Activated CD8-positive, alpha-beta memory T cell treated with anti-CD3 and anti-CD28 coated beads, Interleukin-2, amount 50 U/mL, for 1 hour (primary cell): Measurements from ENCODE around the gene IMMP2L.

Source experiments
- DNase-seq: peaks from one replicate; pipeline ENCODE4 v3.0.0-alpha.2; 2020; ENCODE audit errors: extremely low read depth

The IMMP2L gene

GRCh38 chr7:111103136-111103535 is 459.2 kb downstream of the IMMP2L start:
- no peak for DNase-seq

- no peak for DNase-seq
These were observed 460.2 kb downstream of the IMMP2L start for GRCh38 chr7:111101856-111102646.

GRCh38 chr7:111098926-111099250 is 463.4 kb downstream of the IMMP2L start:
- no peak for DNase-seq

GRCh38 chr7:111098011-111098925 is 464.0 kb downstream of the IMMP2L start:
- DNase-seq = no peak

- DNase-seq = no peak
These were observed 465.3 kb downstream of the IMMP2L start for GRCh38 chr7:111096997-111097396.

- DNase-seq = no peak
These were observed 467.9 kb downstream of the IMMP2L start for GRCh38 chr7:111094419-111094818.

GRCh38 chr7:111093496-111093895 is 468.8 kb downstream of the IMMP2L start:
- DNase-seq = no peak

- DNase-seq = no peak
These were observed 469.7 kb downstream of the IMMP2L start for GRCh38 chr7:111092406-111093236.

- no peak for DNase-seq
These were observed 470.5 kb downstream of the IMMP2L start for GRCh38 chr7:111091593-111092358.

- DNase-seq = no peak
These were observed 471.4 kb downstream of the IMMP2L start, which contains the start of gene LRRN3 for GRCh38 chr7:111090846-111091245. LRRN3 (plus strand) TSS chr7:111091127; CDS start chr7:111122773, 31,646 bp downstream.

- DNase-seq = no peak
These were observed 472.4 kb downstream of the IMMP2L start for GRCh38 chr7:111089822-111090426.

- no peak for DNase-seq
These were observed 474.0 kb downstream of the IMMP2L start for GRCh38 chr7:111088328-111088727.

GRCh38 chr7:111086532-111086931 is 475.8 kb downstream of the IMMP2L start:
- DNase-seq = no peak

- no peak for DNase-seq
These were observed 476.9 kb downstream of the IMMP2L start for GRCh38 chr7:111085356-111085755.

GRCh38 chr7:111083413-111083812 is 478.9 kb downstream of the IMMP2L start:
- no peak for DNase-seq

- no peak for DNase-seq
These were observed 479.9 kb downstream of the IMMP2L start for GRCh38 chr7:111082351-111082750.

GRCh38 chr7:111081546-111082267 is 480.6 kb downstream of the IMMP2L start:
- DNase-seq = no peak

GRCh38 chr7:111080495-111081105 is 481.7 kb downstream of the IMMP2L start:
- no peak for DNase-seq

GRCh38 chr7:111077001-111077400 is 485.3 kb downstream of the IMMP2L start:
- DNase-seq = no peak

- no peak for DNase-seq
These were observed 486.1 kb downstream of the IMMP2L start for GRCh38 chr7:111076205-111076604.
